Hematopoietic multipotent progenitor cell treated with erythropoietin and hydrocortisone succinate and interleukin-3 and kit ligand, for 8 days (in vitro differentiated cells): ENCODE results near the gene WRAP73.

Experiments
- DNase-seq: peaks from one replicate; pipeline ENCODE4 v3.0.0-alpha.2; 2015

WRAP73 gene

GRCh38 chr1:3645666-3646355 is 4.1 kb downstream of the WRAP73 start:
- no peak for DNase-seq

- DNase-seq, result no peak
These were observed 4.7 kb downstream of the WRAP73 start for GRCh38 chr1:3645247-3645646.

GRCh38 chr1:3644273-3644672 is 5.6 kb downstream of the WRAP73 start:
- DNase-seq, result no peak

GRCh38 chr1:3642919-3643675 is 6.8 kb downstream of the WRAP73 start:
- DNase-seq, result no peak

- DNase-seq, result no peak
These were observed 8.1 kb downstream of the WRAP73 start for GRCh38 chr1:3641816-3642215.

GRCh38 chr1:3641046-3641760 is 8.7 kb downstream of the WRAP73 start:
- no peak for DNase-seq

GRCh38 chr1:3640121-3640837 is 9.6 kb downstream of the WRAP73 start:
- DNase-seq, result no peak

GRCh38 chr1:3639397-3639911 is 10.4 kb downstream of the WRAP73 start:
- no peak for DNase-seq

GRCh38 chr1:3638676-3639075 is 11.2 kb downstream of the WRAP73 start:
- DNase-seq, result no peak

- no peak for DNase-seq
These were observed 11.9 kb downstream of the WRAP73 start for GRCh38 chr1:3638027-3638426.

- DNase-seq, result no peak
These were observed 13.4 kb downstream of the WRAP73 start for GRCh38 chr1:3636531-3636930.

- no peak for DNase-seq
These were observed 13.8 kb downstream of the WRAP73 start for GRCh38 chr1:3636080-3636479.

- no peak for DNase-seq
These were observed 15.7 kb downstream of the WRAP73 start for GRCh38 chr1:3634059-3634800.

- no peak for DNase-seq
These were observed 16.4 kb downstream of the WRAP73 start for GRCh38 chr1:3633344-3634058.

GRCh38 chr1:3632716-3633343 is 17.1 kb downstream of the WRAP73 start:
- no peak for DNase-seq

GRCh38 chr1:3632298-3632697 is 17.6 kb downstream of the WRAP73 start:
- no peak for DNase-seq

- no peak for DNase-seq
These were observed 18.3 kb downstream of the WRAP73 start for GRCh38 chr1:3631320-3632260.

GRCh38 chr1:3630914-3631313 is 19.0 kb downstream of the WRAP73 start:
- DNase-seq, result no peak

- no peak for DNase-seq
These were observed 19.7 kb downstream of the WRAP73 start for GRCh38 chr1:3630161-3630611.
